GM19239 (cell line): ENCODE results near the gene XRCC4.

ENCODE experiments used
- DNase-seq: peaks from one replicate; pipeline ENCODE4 v3.0.0; 2011; ENCODE audit warnings: low spot score; ENCODE audit not compliant: insufficient read length
- FAIRE-seq: peaks from 2 replicates; lab custom pipeline; 2011; peaks lifted over from hg19 to GRCh38; lab: Jason Lieb, UNC

Gene XRCC4

DNA sequence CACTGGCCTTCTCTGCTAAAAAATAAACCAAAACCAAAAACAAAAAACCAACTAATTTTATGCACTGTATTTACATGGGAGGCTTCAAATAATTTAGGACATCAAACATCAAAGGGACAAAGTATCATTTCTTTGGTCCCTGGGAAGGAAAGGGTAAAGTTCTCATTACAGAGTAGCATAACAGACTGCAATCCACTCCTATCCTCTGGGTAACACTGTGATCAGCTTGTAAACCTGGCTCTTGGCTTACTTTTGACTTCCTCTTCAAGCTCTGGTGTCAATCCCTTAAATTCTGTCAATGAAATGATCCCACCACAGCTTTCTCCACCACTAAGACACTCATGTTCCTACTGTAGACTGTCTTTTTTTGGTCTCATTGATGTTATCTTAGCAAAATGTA lies 324.4 kb downstream of the XRCC4 start:
- no peak for FAIRE-seq
- DNase-seq: no peak
